ENCODE measurements around the gene CTSH.

- no peak for TF ChIP-seq CTCF (conservative IDR thresholded peaks at IDR 0.05 in 1 of 2, IDR thresholded peaks at IDR 0.05 in 1 of 2; ENCODE audit: low read depth in 1 of 2, low read length in 2 of 2)
- TF ChIP-seq EZH2 (IDR thresholded peaks at IDR 0.05; ENCODE audit: low read length, missing control alignments), result no peak
Observed at GRCh38 chr15:78959360-78959759, 14.5 kb upstream of the CTSH start.
